ENCODE measurements around the gene AVPR2. TPM values are rescaled to one million over a fixed set of nuclear protein-coding genes. Genes with fewer than 3 reads are reported as not detected.

AVPR2 gene
- total RNA-seq, 1 experiment from 2014 or later = not detected

DNA sequence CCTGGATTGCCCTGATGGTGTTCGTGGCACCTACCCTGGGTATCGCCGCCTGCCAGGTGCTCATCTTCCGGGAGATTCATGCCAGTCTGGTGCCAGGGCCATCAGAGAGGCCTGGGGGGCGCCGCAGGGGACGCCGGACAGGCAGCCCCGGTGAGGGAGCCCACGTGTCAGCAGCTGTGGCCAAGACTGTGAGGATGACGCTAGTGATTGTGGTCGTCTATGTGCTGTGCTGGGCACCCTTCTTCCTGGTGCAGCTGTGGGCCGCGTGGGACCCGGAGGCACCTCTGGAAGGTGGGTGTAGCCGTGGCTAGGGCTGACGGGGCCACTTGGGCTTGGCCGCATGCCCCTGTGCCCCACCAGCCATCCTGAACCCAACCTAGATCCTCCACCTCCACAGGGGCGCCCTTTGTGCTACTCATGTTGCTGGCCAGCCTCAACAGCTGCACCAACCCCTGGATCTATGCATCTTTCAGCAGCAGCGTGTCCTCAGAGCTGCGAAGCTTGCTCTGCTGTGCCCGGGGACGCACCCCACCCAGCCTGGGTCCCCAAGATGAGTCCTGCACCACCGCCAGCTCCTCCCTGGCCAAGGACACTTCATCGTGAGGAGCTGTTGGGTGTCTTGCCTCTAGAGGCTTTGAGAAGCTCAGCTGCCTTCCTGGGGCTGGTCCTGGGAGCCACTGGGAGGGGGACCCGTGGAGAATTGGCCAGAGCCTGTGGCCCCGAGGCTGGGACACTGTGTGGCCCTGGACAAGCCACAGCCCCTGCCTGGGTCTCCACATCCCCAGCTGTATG, 1.8 kb downstream of the AVPR2 start:
- H3F3A ChIP-seq (ENCODE audit: low read length, unreplicated experiment) = no peaks in the 10 kb centered on the region
- no peaks in the 10 kb centered on the region for H4K20me1 ChIP-seq (ENCODE audit: low read length)
- TF ChIP-seq EZH2 (IDR thresholded peaks at IDR 0.05; ENCODE audit: low read length, unreplicated experiment) (no peak), CTCF (conservative IDR thresholded peaks at IDR 0.05; ENCODE audit: low read depth, low read length) (no peak), EZH2phosphoT487 (IDR thresholded peaks at IDR 0.05; ENCODE audit: borderline replicate concordance, low read length) (no peak)
- no peak overlapping the region for H3K4me3 ChIP-seq (ENCODE audit: low read length)
- H3K9me3 ChIP-seq (ENCODE audit: low read length) = no peaks in the 10 kb centered on the region
- no peaks in the 10 kb centered on the region for H3K9me2 ChIP-seq (replicated peaks; ENCODE audit: low read length)
- H3K27ac ChIP-seq (ENCODE audit: low read length) = no peak overlapping the region
- intact Hi-C loops (cut with micrococcal nuclease) = no loop called here
- ChIA-PET CTCF (no interaction called here), POLR2A (ENCODE audit: unreplicated experiment) (no interaction called here)
- no peak for DNase-seq
- no peaks in the 10 kb centered on the region for H3K36me3 ChIP-seq (ENCODE audit: low read depth, low read length)
- no peaks in the 10 kb centered on the region for H3K79me2 ChIP-seq (ENCODE audit: low read length)
- H3K4me2 ChIP-seq (ENCODE audit: low read length) = no peak overlapping the region
- no TSS peak for BruUV-seq (replicated peaks)
- no peak overlapping the region for H2AFZ ChIP-seq (ENCODE audit: low read length)
- H3K27me3 ChIP-seq (ENCODE audit: low read length) = no peaks in the 10 kb centered on the region
- peaks cover 6% of the 10 kb centered on the region; the same call in 1 of the 2 replicates for H3K4me1 ChIP-seq (ENCODE audit: insufficient read depth, low read length)
- no peak overlapping the region for H3K9ac ChIP-seq (ENCODE audit: low read length)
- no peak for ATAC-seq

- intact Hi-C loops (cut with micrococcal nuclease) = no loop called here
- H2AFZ ChIP-seq (ENCODE audit: low read length) = no peak overlapping the region
- BruUV-seq (replicated peaks) = no TSS peak
- no peaks in the 10 kb centered on the region for H3K27me3 ChIP-seq (ENCODE audit: low read length)
- no peaks in the 10 kb centered on the region for H3F3A ChIP-seq (ENCODE audit: low read length, unreplicated experiment)
- DNase-seq (no peak), ATAC-seq (no peak)
- no peak overlapping the region for H3K4me3 ChIP-seq (ENCODE audit: low read length)
- no peaks in the 10 kb centered on the region for H3K36me3 ChIP-seq (ENCODE audit: low read depth, low read length)
- H3K9ac ChIP-seq (ENCODE audit: low read length) = no peak overlapping the region
- no peaks in the 10 kb centered on the region for H3K9me2 ChIP-seq (replicated peaks; ENCODE audit: low read length)
- no peak for TF ChIP-seq CTCF (conservative IDR thresholded peaks at IDR 0.05; ENCODE audit: low read depth, low read length)
- TF ChIP-seq EZH2 (IDR thresholded peaks at IDR 0.05; ENCODE audit: low read length, unreplicated experiment) = no peak
- no peak for TF ChIP-seq EZH2phosphoT487 (IDR thresholded peaks at IDR 0.05; ENCODE audit: borderline replicate concordance, low read length)
- no peak overlapping the region for H3K4me2 ChIP-seq (ENCODE audit: low read length)
- ChIA-PET POLR2A (ENCODE audit: unreplicated experiment) (no interaction called here), CTCF (interaction anchor here (0.6 kb wide), 1 partner anchor 17 kb away, joined by 3 read pairs; no protein-coding TSS in a partner anchor)
- no peaks in the 10 kb centered on the region for H3K79me2 ChIP-seq (ENCODE audit: low read length)
- H3K4me1 ChIP-seq (ENCODE audit: insufficient read depth, low read length) = peaks cover 2% of the 10 kb centered on the region; the same call in 1 of the 2 replicates
- H3K9me3 ChIP-seq (ENCODE audit: low read length) = no peaks in the 10 kb centered on the region
- H3K27ac ChIP-seq (ENCODE audit: low read length) = no peak overlapping the region
- H4K20me1 ChIP-seq (ENCODE audit: low read length) = no peaks in the 10 kb centered on the region
Measured at GRCh38 chrX:153907456-153907855, 3.0 kb downstream of the AVPR2 start.

GRCh38 chrX:153908219-153908860, 3.9 kb downstream of the AVPR2 start:
- H3K27ac ChIP-seq (ENCODE audit: low read length) = no peak overlapping the region
- H3K4me3 ChIP-seq (ENCODE audit: low read length) = no peak overlapping the region
- BruUV-seq (replicated peaks) = no TSS peak

More at GRCh38 chrX:153908219-153908860, 3.9 kb downstream of the AVPR2 start:
- no peak for TF ChIP-seq EZH2 (IDR thresholded peaks at IDR 0.05; ENCODE audit: low read length, unreplicated experiment)
- no peak for TF ChIP-seq CTCF (conservative IDR thresholded peaks at IDR 0.05; ENCODE audit: low read depth, low read length)
- TF ChIP-seq EZH2phosphoT487 (IDR thresholded peaks at IDR 0.05; ENCODE audit: borderline replicate concordance, low read length) = no peak
- Histone ChIP-seq H3F3A (ENCODE audit: low read length, unreplicated experiment) (no peaks in the 10 kb centered on the region), H3K4me2 (ENCODE audit: low read length) (no peak overlapping the region), H3K4me1 (ENCODE audit: insufficient read depth, low read length) (no peaks in the 10 kb centered on the region), H3K36me3 (ENCODE audit: low read depth, low read length) (no peaks in the 10 kb centered on the region), H3K9ac (ENCODE audit: low read length) (no peak overlapping the region), H2AFZ (ENCODE audit: low read length) (no peak overlapping the region), H3K9me2 (replicated peaks; ENCODE audit: low read length) (no peaks in the 10 kb centered on the region), H3K9me3 (ENCODE audit: low read length) (no peaks in the 10 kb centered on the region), H4K20me1 (ENCODE audit: low read length) (no peaks in the 10 kb centered on the region), H3K27me3 (ENCODE audit: low read length) (no peaks in the 10 kb centered on the region), H3K79me2 (ENCODE audit: low read length) (no peaks in the 10 kb centered on the region)
- CTCF ChIA-PET = interaction anchor here (0.6 kb wide), 1 partner anchor 24 kb away, joined by 3 read pairs; no protein-coding TSS in a partner anchor
- intact Hi-C loops (cut with micrococcal nuclease) = no loop called here
- POLR2A ChIA-PET (ENCODE audit: unreplicated experiment) = no interaction called here
- ATAC-seq (no peak), DNase-seq (no peak)
